ENCODE results near the gene CTBP2.

CTBP2 gene

GRCh38 chr10:125140151-125140550 is 20.2 kb downstream of the CTBP2 start:
- Mint-ChIP-seq H3K27ac (no peak overlapping the region), H3K27me3 (peaks cover 5 to 47% of the 10 kb centered on the region in 2 donors), H3K36me3 (ENCODE audit: insufficient read depth) (no peaks in the 10 kb centered on the region), H3K9me3 (no peaks in the 10 kb centered on the region), H3K4me3 (no peak overlapping the region), H3K4me1 (ENCODE audit: low read depth in 2 of 2) (peaks cover 0 to 5% of the 10 kb centered on the region in 2 donors)
- ATAC-seq (replicated peaks) (no peak), DNase-seq (no peak)

GRCh38 chr10:125137601-125138438 is 22.5 kb downstream of the CTBP2 start:
- peaks cover 0 to 5% of the 10 kb centered on the region in 2 donors for H3K4me1 Mint-ChIP-seq (ENCODE audit: low read depth in 2 of 2)
- no peak for ATAC-seq (replicated peaks)
- H3K36me3 Mint-ChIP-seq (ENCODE audit: insufficient read depth) = no peaks in the 10 kb centered on the region
- H3K4me3 Mint-ChIP-seq = no peak overlapping the region
- no peak for DNase-seq
- peaks cover 5 to 49% of the 10 kb centered on the region in 2 donors for H3K27me3 Mint-ChIP-seq
- H3K9me3 Mint-ChIP-seq = no peaks in the 10 kb centered on the region
- H3K27ac Mint-ChIP-seq = no peak overlapping the region

- Mint-ChIP-seq H3K9me3 (no peaks in the 10 kb centered on the region), H3K27me3 (peaks cover 5 to 44% of the 10 kb centered on the region in 2 donors), H3K4me3 (no peak overlapping the region), H3K36me3 (ENCODE audit: insufficient read depth) (no peaks in the 10 kb centered on the region), H3K4me1 (ENCODE audit: low read depth in 2 of 2) (no peaks in the 10 kb centered on the region), H3K27ac (no peak overlapping the region)
- ATAC-seq (replicated peaks) = no peak
- DNase-seq = no peak
Observed at GRCh38 chr10:125136087-125136486, 24.3 kb downstream of the CTBP2 start.

GRCh38 chr10:125135771-125136035 is 24.7 kb downstream of the CTBP2 start:
- ATAC-seq (replicated peaks) (no peak), DNase-seq (no peak)
- Mint-ChIP-seq H3K27ac (no peak overlapping the region), H3K27me3 (peaks cover 5 to 48% of the 10 kb centered on the region in 2 donors), H3K4me1 (ENCODE audit: low read depth in 2 of 2) (peaks cover 0 to 2% of the 10 kb centered on the region in 2 donors), H3K36me3 (ENCODE audit: insufficient read depth) (no peaks in the 10 kb centered on the region), H3K9me3 (no peaks in the 10 kb centered on the region), H3K4me3 (no peak overlapping the region)

- Mint-ChIP-seq H3K27me3 (peaks cover 5 to 51% of the 10 kb centered on the region in 2 donors), H3K36me3 (ENCODE audit: insufficient read depth) (no peaks in the 10 kb centered on the region), H3K9me3 (no peaks in the 10 kb centered on the region), H3K4me3 (no peak overlapping the region), H3K4me1 (ENCODE audit: low read depth in 2 of 2) (peaks cover 0 to 3% of the 10 kb centered on the region in 2 donors), H3K27ac (no peak overlapping the region)
- ATAC-seq (replicated peaks) = no peak
- DNase-seq = no peak
Observed at GRCh38 chr10:125134916-125135770, 25.2 kb downstream of the CTBP2 start.

GRCh38 chr10:125134483-125134848 is 25.9 kb downstream of the CTBP2 start:
- Mint-ChIP-seq H3K4me1 (ENCODE audit: low read depth in 2 of 2) (peaks cover 0 to 3% of the 10 kb centered on the region in 2 donors), H3K36me3 (ENCODE audit: insufficient read depth) (no peaks in the 10 kb centered on the region)

GRCh38 chr10:125133696-125134482 is 26.5 kb downstream of the CTBP2 start:
- Mint-ChIP-seq H3K4me1 (ENCODE audit: low read depth in 2 of 2) (peaks cover 0 to 3% of the 10 kb centered on the region in 2 donors), H3K36me3 (ENCODE audit: insufficient read depth) (no peaks in the 10 kb centered on the region), H3K27ac (no peak overlapping the region), H3K4me3 (no peak overlapping the region), H3K27me3 (peaks cover 5 to 58% of the 10 kb centered on the region in 2 donors), H3K9me3 (no peaks in the 10 kb centered on the region)
- DNase-seq (no peak), ATAC-seq (replicated peaks) (no peak)

More at GRCh38 chr10:125134483-125134848, 25.9 kb downstream of the CTBP2 start:
- Mint-ChIP-seq H3K9me3 (no peaks in the 10 kb centered on the region), H3K27ac (no peak overlapping the region), H3K4me3 (no peak overlapping the region), H3K27me3 (peaks cover 5 to 55% of the 10 kb centered on the region in 2 donors)
- no peak for DNase-seq
- no peak for ATAC-seq (replicated peaks)

- no peaks in the 10 kb centered on the region for H3K36me3 Mint-ChIP-seq (ENCODE audit: insufficient read depth)
- no peak overlapping the region for H3K27ac Mint-ChIP-seq
- ATAC-seq (replicated peaks) (no peak), DNase-seq (no peak)
- H3K27me3 Mint-ChIP-seq = peaks cover 0 to 53% of the 10 kb centered on the region in 2 donors
- no peaks in the 10 kb centered on the region for H3K9me3 Mint-ChIP-seq
- H3K4me3 Mint-ChIP-seq = no peak overlapping the region
- peaks cover 0 to 3% of the 10 kb centered on the region in 2 donors for H3K4me1 Mint-ChIP-seq (ENCODE audit: low read depth in 2 of 2)
Observed at GRCh38 chr10:125132344-125132743, 28.0 kb downstream of the CTBP2 start.

GRCh38 chr10:125130916-125131315 is 29.4 kb downstream of the CTBP2 start:
- Mint-ChIP-seq H3K4me3 (no peak overlapping the region), H3K9me3 (no peaks in the 10 kb centered on the region), H3K36me3 (ENCODE audit: insufficient read depth) (no peaks in the 10 kb centered on the region), H3K4me1 (ENCODE audit: low read depth in 2 of 2) (peaks cover 0 to 3% of the 10 kb centered on the region in 2 donors), H3K27me3 (peaks cover 0 to 61% of the 10 kb centered on the region in 2 donors), H3K27ac (no peak overlapping the region)
- DNase-seq = no peak
- no peak for ATAC-seq (replicated peaks)

- Mint-ChIP-seq H3K36me3 (ENCODE audit: insufficient read depth) (no peaks in the 10 kb centered on the region), H3K9me3 (no peaks in the 10 kb centered on the region), H3K27ac (no peak overlapping the region), H3K27me3 (peaks cover 0 to 61% of the 10 kb centered on the region in 2 donors), H3K4me3 (no peak overlapping the region), H3K4me1 (ENCODE audit: low read depth in 2 of 2) (peaks cover 0 to 3% of the 10 kb centered on the region in 2 donors)
- no peak for ATAC-seq (replicated peaks)
- no peak for DNase-seq
Observed at GRCh38 chr10:125130260-125130659, 30.1 kb downstream of the CTBP2 start.

GRCh38 chr10:125129076-125129458 is 31.3 kb downstream of the CTBP2 start:
- DNase-seq (no peak), ATAC-seq (replicated peaks) (no peak)
- Mint-ChIP-seq H3K4me3 (no peak overlapping the region), H3K9me3 (no peaks in the 10 kb centered on the region), H3K4me1 (ENCODE audit: low read depth in 2 of 2) (peaks cover 1 to 3% of the 10 kb centered on the region in 2 donors), H3K27me3 (peaks cover 0 to 59% of the 10 kb centered on the region in 2 donors), H3K27ac (no peak overlapping the region), H3K36me3 (ENCODE audit: insufficient read depth) (no peaks in the 10 kb centered on the region)

GRCh38 chr10:125128397-125129075 is 31.8 kb downstream of the CTBP2 start:
- no peak for DNase-seq
- no peak for ATAC-seq (replicated peaks)
- no peak overlapping the region for H3K27ac Mint-ChIP-seq
- H3K9me3 Mint-ChIP-seq = no peaks in the 10 kb centered on the region
- peaks cover 4 to 63% of the 10 kb centered on the region in 2 donors for H3K27me3 Mint-ChIP-seq
- H3K36me3 Mint-ChIP-seq (ENCODE audit: insufficient read depth) = no peaks in the 10 kb centered on the region
- H3K4me3 Mint-ChIP-seq = no peak overlapping the region
- peaks cover 6 to 7% of the 10 kb centered on the region in 2 donors for H3K4me1 Mint-ChIP-seq (ENCODE audit: low read depth in 2 of 2)

GRCh38 chr10:125127986-125128385 is 32.4 kb downstream of the CTBP2 start:
- H3K4me1 Mint-ChIP-seq (ENCODE audit: low read depth in 2 of 2) = peaks cover 6 to 7% of the 10 kb centered on the region in 2 donors
- ATAC-seq (replicated peaks) (no peak), DNase-seq (no peak)
- H3K4me3 Mint-ChIP-seq = no peak overlapping the region
- no peaks in the 10 kb centered on the region for H3K9me3 Mint-ChIP-seq
- H3K27ac Mint-ChIP-seq = no peak overlapping the region
- no peaks in the 10 kb centered on the region for H3K36me3 Mint-ChIP-seq (ENCODE audit: insufficient read depth)
- peaks cover 6 to 60% of the 10 kb centered on the region in 2 donors for H3K27me3 Mint-ChIP-seq

Data from effector memory CD8-positive, alpha-beta T cell (primary cell).